SK-N-SH treated with all-trans-retinoic acid at 6 μM for 48 hours (cell line): ENCODE measurements around the gene MTERF1.
"Not testable (repeated sequence)": the region's sequence is repeated elsewhere in the genome, so short reads cannot be mapped to it uniquely, and the experiment has no call there.

ENCODE experiments used
- PPARA ChIP-seq: fragments of 250-450 bp; sonication (Bioruptor Pico); IDR thresholded peaks from 2 replicates; pipeline ENCODE4 v1.5.0; 2020; ENCODE audit warnings: mild to moderate bottlenecking, borderline replicate concordance
- RARB ChIP-seq: fragments of 250-450 bp; sonication (Bioruptor Pico); IDR thresholded peaks from 2 replicates; pipeline ENCODE4 v1.8.0; 2021; ENCODE audit warnings: mild to moderate bottlenecking, moderate library complexity
- SNAI2 ChIP-seq: fragments of 250-450 bp; sonication (Bioruptor Pico); IDR thresholded peaks from 2 replicates; pipeline ENCODE4 v1.5.0; 2020; ENCODE audit warnings: mild to moderate bottlenecking, moderate library complexity
- TCF4 ChIP-seq: fragments of 250-450 bp; sonication (Bioruptor Pico); IDR thresholded peaks from 2 replicates; pipeline ENCODE4 v1.8.0; 2021; ENCODE audit warnings: mild to moderate bottlenecking, moderate library complexity, borderline replicate concordance
- TOX ChIP-seq: fragments of 250-450 bp; sonication (Bioruptor Pico); IDR thresholded peaks from 2 replicates; pipeline ENCODE4 v1.8.0; 2021; ENCODE audit warnings: mild to moderate bottlenecking, moderate library complexity, borderline replicate concordance
- ZC3H10 ChIP-seq: fragments of 250-450 bp; sonication (Bioruptor Pico); IDR thresholded peaks from 2 replicates; pipeline ENCODE4 v1.5.1; 2021; ENCODE audit warnings: mild to moderate bottlenecking, moderate library complexity
- ZFP3 ChIP-seq: fragments of 250-450 bp; sonication (Bioruptor Pico); IDR thresholded peaks from 2 replicates; pipeline ENCODE4 v1.5.0; 2020; ENCODE audit warnings: mild to moderate bottlenecking, moderate library complexity
- ZNF8 ChIP-seq: fragments of 450-650 bp; formaldehyde crosslinking; IDR thresholded peaks from 2 replicates; pipeline ENCODE4 v1.5.0; 2020; ENCODE audit warnings: mild to moderate bottlenecking, moderate library complexity
- TF ChIP-seq, protein P1 (sequence below): fragments of 250-450 bp; sonication (Bioruptor Pico); IDR thresholded peaks from 2 replicates; pipeline ENCODE4 v1.8.0; 2020; ENCODE audit warnings: mild to moderate bottlenecking, moderate library complexity, borderline replicate concordance
- TF ChIP-seq, protein P2 (sequence below): fragments of 250-450 bp; sonication (Bioruptor Pico); IDR thresholded peaks from 2 replicates; pipeline ENCODE4 v1.8.0; 2021; ENCODE audit warnings: low read depth, mild to moderate bottlenecking, moderate library complexity, borderline replicate concordance

GRCh38 chr7:91864604-91865003 is 15.9 kb downstream of the MTERF1 start:
- TF ChIP-seq ZNF8 (CRISPR knock-in tag); ZFP3 (CRISPR knock-in tag); RARB; SNAI2 (CRISPR knock-in tag); TCF4 (CRISPR knock-in tag); ZC3H10 (CRISPR knock-in tag); PPARA; TOX (CRISPR knock-in tag): not testable (repeated sequence)
- TF ChIP-seq, protein P1, sequence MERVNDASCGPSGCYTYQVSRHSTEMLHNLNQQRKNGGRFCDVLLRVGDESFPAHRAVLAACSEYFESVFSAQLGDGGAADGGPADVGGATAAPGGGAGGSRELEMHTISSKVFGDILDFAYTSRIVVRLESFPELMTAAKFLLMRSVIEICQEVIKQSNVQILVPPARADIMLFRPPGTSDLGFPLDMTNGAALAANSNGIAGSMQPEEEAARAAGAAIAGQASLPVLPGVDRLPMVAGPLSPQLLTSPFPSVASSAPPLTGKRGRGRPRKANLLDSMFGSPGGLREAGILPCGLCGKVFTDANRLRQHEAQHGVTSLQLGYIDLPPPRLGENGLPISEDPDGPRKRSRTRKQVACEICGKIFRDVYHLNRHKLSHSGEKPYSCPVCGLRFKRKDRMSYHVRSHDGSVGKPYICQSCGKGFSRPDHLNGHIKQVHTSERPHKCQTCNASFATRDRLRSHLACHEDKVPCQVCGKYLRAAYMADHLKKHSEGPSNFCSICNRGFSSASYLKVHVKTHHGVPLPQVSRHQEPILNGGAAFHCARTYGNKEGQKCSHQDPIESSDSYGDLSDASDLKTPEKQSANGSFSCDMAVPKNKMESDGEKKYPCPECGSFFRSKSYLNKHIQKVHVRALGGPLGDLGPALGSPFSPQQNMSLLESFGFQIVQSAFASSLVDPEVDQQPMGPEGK = not testable (repeated sequence)
- TF ChIP-seq, protein P2, sequence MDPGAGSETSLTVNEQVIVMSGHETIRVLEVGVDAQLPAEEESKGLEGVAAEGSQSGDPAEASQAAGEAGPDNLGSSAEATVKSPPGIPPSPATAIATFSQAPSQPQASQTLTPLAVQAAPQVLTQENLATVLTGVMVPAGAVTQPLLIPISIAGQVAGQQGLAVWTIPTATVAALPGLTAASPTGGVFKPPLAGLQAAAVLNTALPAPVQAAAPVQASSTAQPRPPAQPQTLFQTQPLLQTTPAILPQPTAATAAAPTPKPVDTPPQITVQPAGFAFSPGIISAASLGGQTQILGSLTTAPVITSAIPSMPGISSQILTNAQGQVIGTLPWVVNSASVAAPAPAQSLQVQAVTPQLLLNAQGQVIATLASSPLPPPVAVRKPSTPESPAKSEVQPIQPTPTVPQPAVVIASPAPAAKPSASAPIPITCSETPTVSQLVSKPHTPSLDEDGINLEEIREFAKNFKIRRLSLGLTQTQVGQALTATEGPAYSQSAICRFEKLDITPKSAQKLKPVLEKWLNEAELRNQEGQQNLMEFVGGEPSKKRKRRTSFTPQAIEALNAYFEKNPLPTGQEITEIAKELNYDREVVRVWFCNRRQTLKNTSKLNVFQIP (CRISPR knock-in tag) = not testable (repeated sequence)
